HG03280 (cell line): ENCODE results near the gene SRSF8.
A peak's percentile ranks its signal among the peaks of the same experiment; 100 is the strongest.

Source experiments
- ATAC-seq: cut with Tn5 transposase; IDR thresholded peaks from one replicate; pipeline ENCODE4 v1.9.1; 2021; ENCODE audit warnings: mild to moderate bottlenecking, moderate library complexity; ENCODE audit not compliant: unreplicated experiment

SRSF8 gene

GRCh38 chr11:95067841-95068219 lies 1.1 kb downstream of the SRSF8 start:
- ATAC-seq: no peak

- peak; percentile 65 for ATAC-seq
Observed at GRCh38 chr11:95068549-95068948, 1.8 kb downstream of the SRSF8 start.

- no peak for ATAC-seq
Observed at GRCh38 chr11:95070471-95070870, 3.8 kb downstream of the SRSF8 start.

GRCh38 chr11:95072948-95073347 lies 6.2 kb downstream of the SRSF8 start:
- no peak for ATAC-seq

GRCh38 chr11:95074792-95075563 lies 8.3 kb downstream of the SRSF8 start:
- ATAC-seq: no peak

GRCh38 chr11:95076416-95076815 lies 9.7 kb downstream of the SRSF8 start:
- no peak for ATAC-seq

GRCh38 chr11:95076981-95077380 lies 10.3 kb downstream of the SRSF8 start:
- ATAC-seq: no peak

GRCh38 chr11:95078526-95078925 lies 11.8 kb downstream of the SRSF8 start:
- ATAC-seq: no peak

- no peak for ATAC-seq
Observed at GRCh38 chr11:95081010-95081409, 14.3 kb downstream of the SRSF8 start.

GRCh38 chr11:95081412-95081811 lies 14.7 kb downstream of the SRSF8 start:
- ATAC-seq: no peak

- ATAC-seq: no peak
Observed at GRCh38 chr11:95082576-95083001, 15.9 kb downstream of the SRSF8 start.

- ATAC-seq: peak; percentile 36
Observed at GRCh38 chr11:95084509-95084908, 17.8 kb downstream of the SRSF8 start.

- no peak for ATAC-seq
Observed at GRCh38 chr11:95085117-95085816, 18.5 kb downstream of the SRSF8 start.

GRCh38 chr11:95086151-95086550 lies 19.4 kb downstream of the SRSF8 start:
- no peak for ATAC-seq

GRCh38 chr11:95086836-95087570 lies 20.3 kb downstream of the SRSF8 start:
- no peak for ATAC-seq

GRCh38 chr11:95088946-95089619 lies 22.4 kb downstream of the SRSF8 start:
- ATAC-seq: peak; percentile 43

GRCh38 chr11:95089620-95090542 lies 23.2 kb downstream of the SRSF8 start, which contains the start of gene ENDOD1:
Gene ENDOD1, plus strand, starts transcription at chr11:95089846. Its CDS starts 82 bp downstream, at chr11:95089928.
- peak; percentile 93 for ATAC-seq

- ATAC-seq: no peak
Observed at GRCh38 chr11:95091663-95092180, 25.0 kb downstream of the SRSF8 start.

GRCh38 chr11:95092549-95093324 lies 26.0 kb downstream of the SRSF8 start:
- ATAC-seq: peak; percentile 18
